Activated naive CD8-positive, alpha-beta T cell treated with anti-CD3 and anti-CD28 coated beads for 36 hours (primary cell): ENCODE data around the gene COG5. TPM values are rescaled to one million over a fixed set of nuclear protein-coding genes. Genes with fewer than 3 reads are reported as not detected.

Experiments
- DNase-seq: peaks from one replicate; pipeline ENCODE4 v3.0.0; 2021
- H3K27ac Mint-ChIP-seq: one replicate; pipeline ENCODE4 v1.8.0; 2022; ENCODE audit warnings: mild to moderate bottlenecking, moderate library complexity, mixed read lengths
- H3K27me3 Mint-ChIP-seq: one replicate; pipeline ENCODE4 v1.8.0; 2022; ENCODE audit warnings: mild to moderate bottlenecking, mixed read lengths
- H3K36me3 Mint-ChIP-seq: one replicate; pipeline ENCODE4 v1.8.0; 2021; ENCODE audit warnings: mild to moderate bottlenecking, mixed read lengths
- H3K4me1 Mint-ChIP-seq: one replicate; pipeline ENCODE4 v1.8.0; 2021; ENCODE audit warnings: mixed read lengths
- H3K4me3 Mint-ChIP-seq: one replicate; pipeline ENCODE4 v1.8.0; 2022; ENCODE audit warnings: mild to moderate bottlenecking, moderate library complexity, mixed read lengths
- H3K9me3 Mint-ChIP-seq: one replicate; pipeline ENCODE4 v1.8.0; 2022; ENCODE audit warnings: mixed read lengths
- total RNA-seq, 2 experiments: library from RNA; stranded (reverse); gene quantifications; one replicate each; pipeline ENCODE4 v1.2.3, GENCODE V29; 2021

The COG5 gene
- total RNA-seq, 2 experiments from 2014 or later = 29.6 TPM

- Mint-ChIP-seq H3K27me3 (no peaks in the 10 kb centered on the region), H3K36me3 (peaks cover 32% of the 10 kb centered on the region), H3K27ac (no peak overlapping the region), H3K9me3 (no peaks in the 10 kb centered on the region), H3K4me3 (no peak overlapping the region), H3K4me1 (peaks cover 2% of the 10 kb centered on the region)
- no peak for DNase-seq
Measured at GRCh38 chr7:107294182-107294581, 269.5 kb downstream of the COG5 start.

DNA sequence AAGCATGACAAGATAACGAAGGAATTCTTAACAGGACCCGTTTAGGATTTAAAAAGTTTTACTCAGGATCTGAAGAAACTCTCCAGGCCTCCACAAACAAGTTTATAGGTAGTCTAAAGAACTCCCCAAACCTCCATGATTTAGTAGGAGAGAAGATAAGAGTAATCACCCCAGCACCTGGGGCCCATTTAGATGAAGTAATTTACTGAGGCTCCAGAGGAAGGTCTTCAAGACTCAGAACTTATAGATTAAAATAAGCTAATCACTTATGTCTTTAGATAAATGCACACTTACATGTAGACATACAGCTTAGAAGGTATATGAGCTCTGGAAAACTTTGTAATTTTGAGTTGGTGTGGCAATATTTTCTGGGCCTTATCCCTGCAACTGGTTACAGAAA lies 271.1 kb downstream of the COG5 start:
- no peak overlapping the region for H3K4me3 Mint-ChIP-seq
- H3K9me3 Mint-ChIP-seq = no peaks in the 10 kb centered on the region
- H3K4me1 Mint-ChIP-seq = no peaks in the 10 kb centered on the region
- H3K36me3 Mint-ChIP-seq = peaks cover 32% of the 10 kb centered on the region
- H3K27ac Mint-ChIP-seq = no peak overlapping the region
- DNase-seq = no peak
- H3K27me3 Mint-ChIP-seq = no peaks in the 10 kb centered on the region

- Mint-ChIP-seq H3K27me3 (no peaks in the 10 kb centered on the region), H3K27ac (no peak overlapping the region), H3K9me3 (no peaks in the 10 kb centered on the region), H3K36me3 (peaks cover 31% of the 10 kb centered on the region), H3K4me1 (no peaks in the 10 kb centered on the region), H3K4me3 (no peak overlapping the region)
- no peak for DNase-seq
Measured at GRCh38 chr7:107291434-107291833, 272.3 kb downstream of the COG5 start.

- H3K4me1 Mint-ChIP-seq = peaks cover 3% of the 10 kb centered on the region
- H3K27ac Mint-ChIP-seq = no peak overlapping the region
- no peaks in the 10 kb centered on the region for H3K9me3 Mint-ChIP-seq
- DNase-seq = no peak
- H3K4me3 Mint-ChIP-seq = no peak overlapping the region
- H3K36me3 Mint-ChIP-seq = peaks cover 20% of the 10 kb centered on the region
- H3K27me3 Mint-ChIP-seq = no peaks in the 10 kb centered on the region
Measured at GRCh38 chr7:107286751-107287621, 276.7 kb downstream of the COG5 start.

GRCh38 chr7:107284911-107285479 lies 278.7 kb downstream of the COG5 start:
- H3K27ac Mint-ChIP-seq = no peak overlapping the region
- H3K27me3 Mint-ChIP-seq = no peaks in the 10 kb centered on the region
- peaks cover 5% of the 10 kb centered on the region for H3K4me1 Mint-ChIP-seq
- H3K4me3 Mint-ChIP-seq = no peak overlapping the region
- H3K9me3 Mint-ChIP-seq = no peaks in the 10 kb centered on the region
- no peak for DNase-seq
- peaks cover 9% of the 10 kb centered on the region for H3K36me3 Mint-ChIP-seq

GRCh38 chr7:107277331-107277730 lies 286.4 kb downstream of the COG5 start:
- Mint-ChIP-seq H3K4me3 (no peak overlapping the region), H3K27me3 (no peaks in the 10 kb centered on the region), H3K36me3 (peaks cover 5% of the 10 kb centered on the region), H3K27ac (no peak overlapping the region), H3K4me1 (peaks cover 5% of the 10 kb centered on the region), H3K9me3 (no peaks in the 10 kb centered on the region)
- DNase-seq = no peak

DNA sequence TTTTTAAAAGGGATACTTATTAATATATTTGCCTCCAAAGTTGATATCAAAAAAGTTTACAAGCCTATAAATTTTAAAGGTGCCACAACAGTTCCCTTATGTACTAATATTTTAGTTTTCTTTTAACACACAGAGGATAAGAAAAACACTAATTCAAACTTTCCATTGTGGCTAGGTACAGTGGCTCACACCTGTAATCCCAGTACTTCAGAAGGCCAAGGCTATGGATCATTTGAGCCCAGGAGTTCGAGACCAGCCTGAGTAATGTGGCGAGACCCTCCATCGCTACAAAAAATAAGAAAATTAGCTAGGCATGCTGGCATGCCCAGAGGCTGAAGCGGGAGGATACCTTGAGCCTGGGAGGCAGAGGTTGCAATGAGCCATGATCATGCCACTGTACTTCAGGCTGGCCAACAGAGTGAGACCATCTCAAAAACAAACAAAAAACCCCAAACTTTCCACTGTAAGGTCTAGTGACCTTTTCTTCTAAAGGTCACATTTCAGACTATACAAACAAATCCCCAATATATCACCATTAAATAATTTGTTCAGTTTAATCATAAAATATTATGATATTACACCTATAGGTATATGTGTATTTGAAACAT lies 287.4 kb downstream of the COG5 start:
- H3K4me3 Mint-ChIP-seq = no peak overlapping the region
- peaks cover 3% of the 10 kb centered on the region for H3K4me1 Mint-ChIP-seq
- H3K36me3 Mint-ChIP-seq = peaks cover 7% of the 10 kb centered on the region
- H3K27ac Mint-ChIP-seq = no peak overlapping the region
- H3K9me3 Mint-ChIP-seq = no peaks in the 10 kb centered on the region
- no peaks in the 10 kb centered on the region for H3K27me3 Mint-ChIP-seq
- no peak for DNase-seq

- Mint-ChIP-seq H3K4me1 (peaks cover 3% of the 10 kb centered on the region), H3K4me3 (no peak overlapping the region), H3K27ac (no peak overlapping the region), H3K9me3 (no peaks in the 10 kb centered on the region), H3K27me3 (no peaks in the 10 kb centered on the region), H3K36me3 (peaks cover 10% of the 10 kb centered on the region)
- DNase-seq = no peak
Measured at GRCh38 chr7:107274506-107274905, 289.2 kb downstream of the COG5 start.

DNA sequence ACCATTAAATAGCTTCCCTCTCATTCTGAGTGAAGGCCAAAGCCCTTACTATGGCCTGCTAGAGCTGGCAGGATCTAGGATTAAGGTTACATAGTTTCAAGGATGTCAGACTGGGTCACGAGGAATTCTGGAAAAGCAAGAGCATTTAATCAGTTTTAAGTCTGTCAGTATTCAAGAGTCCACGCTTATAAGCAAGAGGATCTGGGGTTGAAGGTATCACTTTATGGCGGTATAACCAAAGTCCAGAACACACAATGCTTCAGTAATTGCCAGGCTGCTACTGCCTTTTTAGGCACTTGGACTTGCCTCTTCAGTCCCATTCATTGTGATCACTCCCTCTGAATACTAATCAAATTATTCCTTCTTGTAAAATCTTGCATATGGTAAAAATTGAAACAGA lies 293.9 kb downstream of the COG5 start:
- Mint-ChIP-seq H3K27me3 (no peaks in the 10 kb centered on the region), H3K4me3 (no peak overlapping the region), H3K36me3 (peaks cover 8% of the 10 kb centered on the region)

GRCh38 chr7:107268594-107268993 lies 295.1 kb downstream of the COG5 start:
- no peak overlapping the region for H3K4me3 Mint-ChIP-seq
- no peak for DNase-seq
- peaks cover 8% of the 10 kb centered on the region for H3K36me3 Mint-ChIP-seq
- no peaks in the 10 kb centered on the region for H3K4me1 Mint-ChIP-seq
- H3K27ac Mint-ChIP-seq = no peak overlapping the region
- H3K27me3 Mint-ChIP-seq = no peaks in the 10 kb centered on the region
- no peaks in the 10 kb centered on the region for H3K9me3 Mint-ChIP-seq

More for the DNA sequence above, 293.9 kb downstream of the COG5 start:
- no peak for DNase-seq
- H3K4me1 Mint-ChIP-seq = no peaks in the 10 kb centered on the region
- H3K27ac Mint-ChIP-seq = no peak overlapping the region
- no peaks in the 10 kb centered on the region for H3K9me3 Mint-ChIP-seq

DNA sequence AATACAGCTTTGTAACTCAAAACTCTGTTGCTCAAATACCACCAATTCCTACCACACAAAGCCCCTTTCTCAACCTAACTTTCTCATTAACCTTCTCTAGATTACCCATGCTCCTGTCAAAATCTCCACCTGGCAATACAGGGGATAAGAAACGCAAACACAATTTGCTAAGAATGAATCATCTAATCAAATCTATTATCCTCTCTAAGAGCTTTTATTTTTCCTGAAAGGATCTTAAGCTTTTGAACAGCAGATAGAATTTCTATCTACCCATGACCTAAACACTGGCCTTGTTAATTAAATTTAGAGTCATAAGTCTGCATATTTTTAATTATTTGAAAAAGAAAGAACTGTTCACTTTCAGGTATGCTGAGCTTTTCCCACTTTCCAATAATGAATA lies 296.6 kb downstream of the COG5 start:
- Mint-ChIP-seq H3K9me3 (no peaks in the 10 kb centered on the region), H3K36me3 (peaks cover 8% of the 10 kb centered on the region), H3K4me3 (no peak overlapping the region), H3K27me3 (no peaks in the 10 kb centered on the region), H3K4me1 (no peaks in the 10 kb centered on the region), H3K27ac (no peak overlapping the region)
- DNase-seq = no peak

GRCh38 chr7:107264723-107265122 lies 299.0 kb downstream of the COG5 start:
- Mint-ChIP-seq H3K27me3 (no peaks in the 10 kb centered on the region), H3K36me3 (peaks cover 3% of the 10 kb centered on the region), H3K4me3 (no peak overlapping the region), H3K4me1 (no peaks in the 10 kb centered on the region), H3K9me3 (no peaks in the 10 kb centered on the region), H3K27ac (no peak overlapping the region)
- no peak for DNase-seq

GRCh38 chr7:107262857-107263256 lies 300.9 kb downstream of the COG5 start:
- no peak overlapping the region for H3K4me3 Mint-ChIP-seq
- peaks cover 6% of the 10 kb centered on the region for H3K36me3 Mint-ChIP-seq
- H3K27ac Mint-ChIP-seq = no peak overlapping the region
- DNase-seq = no peak
- no peaks in the 10 kb centered on the region for H3K4me1 Mint-ChIP-seq
- no peaks in the 10 kb centered on the region for H3K9me3 Mint-ChIP-seq
- H3K27me3 Mint-ChIP-seq = no peaks in the 10 kb centered on the region

GRCh38 chr7:107258737-107259136 lies 305.0 kb downstream of the COG5 start:
- H3K27ac Mint-ChIP-seq = no peak overlapping the region
- no peaks in the 10 kb centered on the region for H3K4me1 Mint-ChIP-seq
- peaks cover 6% of the 10 kb centered on the region for H3K36me3 Mint-ChIP-seq

GRCh38 chr7:107255602-107256001 lies 308.1 kb downstream of the COG5 start:
- Mint-ChIP-seq H3K4me3 (no peak overlapping the region), H3K27me3 (no peaks in the 10 kb centered on the region), H3K27ac (no peak overlapping the region), H3K4me1 (peaks cover 8% of the 10 kb centered on the region), H3K36me3 (peaks cover 3% of the 10 kb centered on the region), H3K9me3 (no peaks in the 10 kb centered on the region)
- DNase-seq = no peak

More at GRCh38 chr7:107258737-107259136, 305.0 kb downstream of the COG5 start:
- Mint-ChIP-seq H3K9me3 (no peaks in the 10 kb centered on the region), H3K27me3 (no peaks in the 10 kb centered on the region), H3K4me3 (no peak overlapping the region)
- no peak for DNase-seq
